ENCODE data around the gene SPECC1. TPM values are rescaled to one million over a fixed set of nuclear protein-coding genes. Genes with fewer than 3 reads are reported as not detected.

The SPECC1 gene
- total and polyA plus RNA-seq, 2 of the 13 experiments (the other 11 are each of a cell fraction or from before 2014, with no cell fraction given) = 2.3 to 6.9 TPM

DNA sequence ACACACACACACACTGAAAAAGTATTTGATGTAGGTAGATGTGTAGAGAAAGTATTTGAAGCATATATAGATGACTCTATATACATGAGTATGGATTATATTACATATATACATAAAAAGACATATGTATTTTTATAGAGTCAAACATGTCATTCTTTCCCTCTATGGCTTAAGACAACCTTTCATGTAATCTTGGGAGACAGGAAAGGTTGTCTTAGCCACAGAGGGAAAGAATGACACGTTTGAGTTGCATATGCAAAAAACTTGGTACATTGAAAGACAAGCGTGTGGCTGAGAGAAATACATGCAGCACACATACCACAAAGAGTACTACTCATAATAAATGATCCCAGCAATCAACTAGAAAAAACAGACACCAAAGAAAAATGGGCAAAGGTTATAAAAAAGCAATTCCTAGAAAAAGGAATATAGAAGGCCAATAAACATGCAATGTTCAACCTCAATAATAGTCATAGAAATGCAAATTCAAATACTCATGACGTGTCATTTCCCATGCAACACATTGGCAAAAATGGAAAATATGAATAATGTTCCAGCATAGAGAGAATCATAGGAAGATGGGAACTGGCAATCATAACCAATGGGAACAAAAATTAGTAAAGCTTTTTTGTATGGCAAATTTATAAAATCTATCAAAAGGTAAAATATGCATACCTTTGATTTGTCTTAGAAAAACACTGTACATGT is 69.0 kb downstream of the SPECC1 start:
- Histone ChIP-seq H3K27ac (ENCODE audit: extremely low read length, insufficient read depth, low read length) (no peak overlapping the region), H4K20me1 (ENCODE audit: insufficient read depth, low read length) (no peaks in the 10 kb centered on the region), H3K36me3 (replicated peaks in 1 of 2; ENCODE audit: control insufficient read depth in 1 of 2, insufficient read depth in 2 of 2, low read length in 2 of 2) (no peaks in the 10 kb centered on the region), H3K9me3 (ENCODE audit: low read length) (no peaks in the 10 kb centered on the region), H3K4me1 (ENCODE audit: insufficient read depth, low read length) (no peaks in the 10 kb centered on the region), H3K9ac (ENCODE audit: insufficient read depth, low read depth, low read length) (no peak overlapping the region), H2AFZ (ENCODE audit: low read length) (no peak overlapping the region), H3K4me2 (ENCODE audit: low read depth, low read length) (no peak overlapping the region), H3K79me2 (ENCODE audit: insufficient read depth, low read length) (no peaks in the 10 kb centered on the region), H3K4me3 (replicated peaks in 1 of 3; ENCODE audit: insufficient read depth in 1 of 3, low read depth in 2 of 3, low read length in 3 of 3) (no peak overlapping the region), H3K27me3 (ENCODE audit: control insufficient read depth in 1 of 2, insufficient read depth in 2 of 2, low read length in 2 of 2) (peaks cover 0 to 38% of the 10 kb centered on the region in 2 experiments; a peak in 4 of 5 replicates)
- intact Hi-C loops (cut with micrococcal nuclease; ENCODE audit: unreplicated experiment) = no loop called here
- FAIRE-seq (no peak), DNase-seq (ENCODE audit: low spot score) (no peak), ATAC-seq (no peak)
- BruUV-seq (replicated peaks) = no TSS peak
- in situ Hi-C loops (cut with HindIII; ENCODE audit: extremely low pct_ligation_motif_present, low pct_unique_long_range_greater_than_20kb) = no loop called here
- WGBS (ENCODE audit: low lambda C conversion rate) = 3% methylated on average over 3 of the region's 3 CpGs
- ChIA-PET POLR2A (no interaction called here), CTCF (ENCODE audit: low intra/inter-chr PET ratio, low total read pairs) (no interaction called here)
- no peak for TF ChIP-seq ZKSCAN8 (CRISPR knock-in tag; IDR thresholded peaks at IDR 0.05; ENCODE audit: borderline replicate concordance)
- TF ChIP-seq CREB1 (IDR thresholded peaks at IDR 0.05) = peak; percentile 66
- TF ChIP-seq CREB1 (CRISPR knock-in tag; IDR thresholded peaks at IDR 0.05) = no peak
- no peak for TF ChIP-seq RERE (CRISPR knock-in tag; IDR thresholded peaks at IDR 0.05; ENCODE audit: low read depth)
